HepG2 (cell line): ENCODE data around the gene ASB7. TPM values are rescaled to one million over a fixed set of nuclear protein-coding genes. Genes with fewer than 3 reads are reported as not detected.

Experiments
- POLR2AphosphoS2 ChIP-seq: IDR thresholded peaks from 2 replicates; pipeline ENCODE4 v1.6.1; 2011; ENCODE audit warnings: low read depth, low read length, improper control_type of control experiment
- ZBTB8A ChIP-seq: sonication (generic); formaldehyde crosslinking; IDR thresholded peaks from 2 replicates; pipeline ENCODE4 v1.4.0; 2020; ENCODE audit warnings: mild to moderate bottlenecking, low read depth, missing genetic modification reagents, borderline replicate concordance
- ZHX1 ChIP-seq: sonication (generic); formaldehyde crosslinking; IDR thresholded peaks from 2 replicates; pipeline ENCODE4 v1.8.1; 2022; ENCODE audit warnings: low read depth, mild to moderate bottlenecking, missing genetic modification reagents
- ZNF280B ChIP-seq: sonication (generic); formaldehyde crosslinking; IDR thresholded peaks from 2 replicates; pipeline ENCODE4 v1.5.0; 2020; ENCODE audit warnings: missing genetic modification reagents, mild to moderate bottlenecking, borderline replicate concordance
- ZNF318 ChIP-seq: sonication (generic); formaldehyde crosslinking; IDR thresholded peaks from 2 replicates; pipeline ENCODE4 v1.4.0; 2020; ENCODE audit warnings: mild to moderate bottlenecking, missing genetic modification reagents
- polyA plus RNA-seq, 8 experiments: library from polyadenylated mRNA; depleted of rRNA in 3 of 8; stranded (reverse) in 7 of 8; unstranded in 1 of 8; fragments of >200 nt; fragmentation: Illumina TruSeq in 4 of 8; extraction: Trizol in 4 of 8; gene quantifications; 2 replicates each; pipeline versions ENCODE4 v1.2.1 to v1.2.3, GENCODE V29; 2011 to 2016; ENCODE audit warnings: low read depth in 4 of 8, missing spikeins in 1 of 8, mixed read lengths in 1 of 8; ENCODE audit not compliant: insufficient read depth in 1 of 8
- total RNA-seq, 5 experiments: library from RNA; depleted of rRNA; stranded (reverse); fragments of >200 nt; fragmentation: Illumina TruSeq; extraction: Trizol; gene quantifications; 2 replicates each; pipeline ENCODE4 v1.2.3, GENCODE V29; 2016; ENCODE audit warnings: low read depth in 1 of 5

Gene ASB7
- total and polyA plus RNA-seq, 2 of the 13 experiments (the other 11 are each of a cell fraction or from before 2014, with no cell fraction given), result 7.7 to 12.1 TPM

GRCh38 chr15:100661156-100661555 lies 58.8 kb downstream of the ASB7 start (continued):
- TF ChIP-seq ZHX1 (CRISPR knock-in tag), result no peak
- no peak for TF ChIP-seq ZNF318 (CRISPR knock-in tag)
- no peak for TF ChIP-seq ZNF280B (CRISPR knock-in tag)
- no peak for TF ChIP-seq POLR2AphosphoS2
- no peak for TF ChIP-seq ZBTB8A (CRISPR knock-in tag)
